SU-DHL-6 (cell line): Measurements from ENCODE around the gene RHOB.

Source experiments
- EZH2phosphoT487 ChIP-seq: fragments of 200-600 bp; sonication (generic), shearing (Covaris generic); conservative IDR thresholded peaks from 2 replicates; pipeline ENCODE4 v1.6.1; 2018; ENCODE audit warnings: mild to moderate bottlenecking, antibody characterized with exemption, low read length, moderate library complexity, mixed read lengths
- TF ChIP-seq, protein P1 (sequence below): fragments of 200-600 bp; sonication (generic); IDR thresholded peaks from one replicate; pipeline ENCODE4 v1.5.1; 2017; ENCODE audit warnings: antibody characterized with exemption, mild to moderate bottlenecking, low read length, moderate library complexity; ENCODE audit not compliant: insufficient read depth, poor library complexity, severe bottlenecking

DNA sequence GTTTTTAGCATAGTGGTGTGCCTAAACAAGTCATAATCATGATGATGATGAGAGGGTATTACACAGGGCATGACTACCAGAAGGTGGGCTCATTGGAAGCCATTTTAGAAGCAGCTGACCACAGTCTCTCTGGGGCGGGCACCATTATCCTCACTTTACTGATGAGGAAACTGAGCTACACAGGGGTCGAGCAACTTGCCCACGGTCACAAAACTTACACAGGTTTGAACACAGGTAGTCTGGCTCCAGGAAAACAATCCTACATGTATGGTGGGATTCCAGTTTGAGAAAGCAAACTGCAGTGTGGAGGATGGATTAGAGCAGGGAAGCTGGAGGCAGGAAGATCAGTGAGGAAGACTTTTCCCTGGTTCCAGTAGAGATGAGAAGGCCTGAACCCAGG is 6.2 kb downstream of the RHOB start:
- TF ChIP-seq, protein P1, sequence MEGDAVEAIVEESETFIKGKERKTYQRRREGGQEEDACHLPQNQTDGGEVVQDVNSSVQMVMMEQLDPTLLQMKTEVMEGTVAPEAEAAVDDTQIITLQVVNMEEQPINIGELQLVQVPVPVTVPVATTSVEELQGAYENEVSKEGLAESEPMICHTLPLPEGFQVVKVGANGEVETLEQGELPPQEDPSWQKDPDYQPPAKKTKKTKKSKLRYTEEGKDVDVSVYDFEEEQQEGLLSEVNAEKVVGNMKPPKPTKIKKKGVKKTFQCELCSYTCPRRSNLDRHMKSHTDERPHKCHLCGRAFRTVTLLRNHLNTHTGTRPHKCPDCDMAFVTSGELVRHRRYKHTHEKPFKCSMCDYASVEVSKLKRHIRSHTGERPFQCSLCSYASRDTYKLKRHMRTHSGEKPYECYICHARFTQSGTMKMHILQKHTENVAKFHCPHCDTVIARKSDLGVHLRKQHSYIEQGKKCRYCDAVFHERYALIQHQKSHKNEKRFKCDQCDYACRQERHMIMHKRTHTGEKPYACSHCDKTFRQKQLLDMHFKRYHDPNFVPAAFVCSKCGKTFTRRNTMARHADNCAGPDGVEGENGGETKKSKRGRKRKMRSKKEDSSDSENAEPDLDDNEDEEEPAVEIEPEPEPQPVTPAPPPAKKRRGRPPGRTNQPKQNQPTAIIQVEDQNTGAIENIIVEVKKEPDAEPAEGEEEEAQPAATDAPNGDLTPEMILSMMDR, result no peak
- no peak for TF ChIP-seq EZH2phosphoT487
